Measurements from ENCODE around the gene ARPIN. TPM values are rescaled to one million over a fixed set of nuclear protein-coding genes. Genes with fewer than 3 reads are reported as not detected.

Gene ARPIN
- total and polyA plus RNA-seq, 9 of the 15 experiments (the other 6 are each of a cell fraction or from before 2014, with no cell fraction given), result not detected

GRCh38 chr15:89932880-89933279 is 20.1 kb upstream of the ARPIN start (continued):
- TF ChIP-seq TFAM (CRISPR knock-in tag; conservative IDR thresholded peaks at IDR 0.05) (no peak), NFE2 (IDR thresholded peaks at IDR 0.05; ENCODE audit: low read depth) (no peak), GTF2E2 (tag; IDR thresholded peaks at IDR 0.05) (no peak), GTF2B (IDR thresholded peaks at IDR 0.05; ENCODE audit: extremely low read depth, insufficient read length) (no peak)

- Histone ChIP-seq H3K9me1 (ENCODE audit: control insufficient read depth, insufficient read depth, low read length) (no peaks in the 10 kb centered on the region), H3K27me3 (ENCODE audit: control insufficient read depth in 2 of 2, insufficient read depth in 2 of 2, low read length in 2 of 2) (peaks cover 10 to 13% of the 10 kb centered on the region in 2 experiments; a peak in 3 of 5 replicates), H3K27ac (ENCODE audit: extremely low read depth, low read depth, low read length) (no peak overlapping the region), H2AFZ (ENCODE audit: low read depth, low read length) (no peak overlapping the region), H3K9ac (ENCODE audit: insufficient read depth in 1 of 2, low read depth in 2 of 2, low read length in 2 of 2) (no peak overlapping the region), H3K4me2 (ENCODE audit: insufficient read depth, low read length) (no peak overlapping the region), H3K9me3 (replicated peaks; ENCODE audit: control insufficient read depth, insufficient read depth, low read depth, low read length) (no peaks in the 10 kb centered on the region), H3K36me3 (ENCODE audit: control insufficient read depth, insufficient read depth, low read length) (no peaks in the 10 kb centered on the region), H4K20me1 (replicated peaks; ENCODE audit: control insufficient read depth, insufficient read depth, low read length) (no peaks in the 10 kb centered on the region), H3K4me3 (no peak overlapping the region), H3K79me2 (ENCODE audit: control insufficient read depth, insufficient read depth, low read length) (no peaks in the 10 kb centered on the region), H3K4me1 (replicated peaks in 1 of 2; ENCODE audit: control insufficient read depth in 2 of 2, insufficient read depth in 2 of 2, low read length in 2 of 2) (no peaks in the 10 kb centered on the region; a peak in 1 of 5 replicates)
- ChIA-PET POLR2A (no interaction called here), CTCF (ENCODE audit: low intra/inter-chr PET ratio) (no interaction called here)
- intact Hi-C loops (cut with micrococcal nuclease) (loop anchor here (5.0 kb wide), 1 partner anchor 34 kb away; no protein-coding TSS in a partner anchor), in situ Hi-C loops (cut with MboI) (no loop called here)
- FAIRE-seq, result no peak
- ATAC-seq, result no peak
- no peak for DNase-seq (ENCODE audit: extremely low read depth in 1 of 4, low spot score in 3 of 4)
- 0% methylated on average over 4 of the region's 4 CpGs for WGBS (ENCODE audit: insufficient coverage, low coverage, missing lambda C conversion rate)
- BruUV-seq (replicated peaks), result no TSS peak
- TF ChIP-seq ZNF785 (CRISPR knock-in tag; IDR thresholded peaks at IDR 0.05) (no peak), AFF1 (IDR thresholded peaks at IDR 0.05; ENCODE audit: low read depth in 1 of 2, partially characterized antibody in 2 of 2) (no peak), SAFB2 (IDR thresholded peaks at IDR 0.05; ENCODE audit: borderline replicate concordance, low read depth, low read length, severe bottlenecking) (no peak), HMBOX1 (IDR thresholded peaks at IDR 0.05) (no peak), ZNF224 (CRISPR knock-in tag; IDR thresholded peaks at IDR 0.05) (no peak), ELK1 (CRISPR knock-in tag; IDR thresholded peaks at IDR 0.05) (no peak), ZNF3 (CRISPR knock-in tag; IDR thresholded peaks at IDR 0.05) (no peak), SMAD1 (IDR thresholded peaks at IDR 0.05; ENCODE audit: low read depth, low read length, partially characterized antibody) (no peak), ZNF324 (CRISPR knock-in tag; IDR thresholded peaks at IDR 0.05) (no peak), SREBF1 (IDR thresholded peaks at IDR 0.05; ENCODE audit: borderline replicate concordance, low read depth, low read length) (no peak), HDAC6 (IDR thresholded peaks at IDR 0.05; ENCODE audit: low read depth, low read length) (no peak)
Measured at GRCh38 chr15:89928421-89928820, 15.7 kb upstream of the ARPIN start.
